GM12878 (cell line): ENCODE measurements around the gene BAZ2B. TPM values are rescaled to one million over a fixed set of nuclear protein-coding genes. Genes with fewer than 3 reads are reported as not detected.

Experiments
- ATAC-seq: fragments of 200-7000 bp; cut with Tn5 transposase; 3 replicates; pipeline ENCODE4 v1.9.1; 2020; ENCODE audit warnings: mild to moderate bottlenecking, moderate library complexity
- BruUV-seq: library from RNA; stranded (reverse); fragments of 400-500 nt; replicated peaks from 2 replicates; lab custom pipeline; 2021; lab: Mats Ljungman, UMichigan
- CTCF ChIA-PET: fragments of 300-600 bp; sonication (Branson Sonifier 250); formaldehyde crosslinking; extraction: SDS; loops from one replicate; lab custom pipeline; 2021; ENCODE audit warnings: inconsistent platforms; lab: Yijun Ruan, JAX
- POLR2A ChIA-PET: fragments of 350-600 bp; formaldehyde crosslinking; extraction: SDS; loops from one replicate; lab custom pipeline; 2021; ENCODE audit warnings: inconsistent platforms; lab: Charles Lee
- RAD21 ChIA-PET: fragments of 300-600 bp; sonication (Branson Sonifier 250); formaldehyde crosslinking; loops from one replicate; lab custom pipeline; 2023; ENCODE audit warnings: antibody characterized with exemption; ENCODE audit not compliant: unreplicated experiment; lab: Charles Lee
- SMC1A ChIA-PET: fragments of 300-600 bp; sonication (Branson Sonifier 250); formaldehyde crosslinking; loops from one replicate; lab custom pipeline; 2023; ENCODE audit not compliant: unreplicated experiment, uncharacterized antibody; lab: Charles Lee
- DNase-seq: peaks from one replicate; pipeline ENCODE4 v3.0.0-alpha.2; 2011; ENCODE audit warnings: low read depth, low spot score
- FAIRE-seq: peaks from 3 replicates; lab custom pipeline; 2011; peaks lifted over from hg19 to GRCh38; lab: Jason Lieb, UNC
- H2AFZ ChIP-seq: 2 replicates; pipeline ENCODE4 v1.6.0; 2011; ENCODE audit warnings: low read depth, low read length, control low read depth; ENCODE audit not compliant: control insufficient read depth
- H3K27ac ChIP-seq: 2 replicates; pipeline ENCODE4 v1.5.1; 2011; ENCODE audit warnings: control low read depth; ENCODE audit not compliant: control insufficient read depth, insufficient read depth
- H3K27me3 ChIP-seq, 2 experiments: replicated peaks in 1 of 2; 2 replicates each; pipeline versions ENCODE4 v1.6.0 to v1.6.1; 2011; ENCODE audit warnings: low read length in 1 of 2; ENCODE audit not compliant: control insufficient read depth in 2 of 2, insufficient read depth in 2 of 2
- H3K36me3 ChIP-seq, 2 experiments: 2 replicates each; pipeline ENCODE4 v1.5.1; 2011; ENCODE audit warnings: low read length in 1 of 2; ENCODE audit not compliant: control insufficient read depth in 2 of 2, insufficient read depth in 2 of 2
- H3K4me1 ChIP-seq: 2 replicates; pipeline ENCODE4 v1.6.1; 2011; ENCODE audit warnings: mild to moderate bottlenecking, low read length, moderate library complexity, mixed read lengths; ENCODE audit not compliant: control insufficient read depth, insufficient read depth
- H3K4me2 ChIP-seq: 2 replicates; pipeline ENCODE4 v1.6.0; 2011; ENCODE audit warnings: control low read depth; ENCODE audit not compliant: control insufficient read depth, insufficient read depth
- H3K4me3 ChIP-seq: fragments of 200-600 bp; sonication (generic); 2 replicates; pipeline ENCODE4 v1.5.1; 2016
- H3K79me2 ChIP-seq: 2 replicates; pipeline ENCODE4 v1.6.0; 2011; ENCODE audit warnings: low read length; ENCODE audit not compliant: control insufficient read depth, insufficient read depth
- H3K9ac ChIP-seq: 2 replicates; pipeline ENCODE4 v1.8.0; 2011; ENCODE audit warnings: low read length, control low read depth, mixed read lengths; ENCODE audit not compliant: control insufficient read depth, insufficient read depth
- H3K9me3 ChIP-seq: replicated peaks from 3 replicates; pipeline ENCODE4 v1.5.1; 2011; ENCODE audit warnings: mild to moderate bottlenecking, low read length; ENCODE audit not compliant: control insufficient read depth, insufficient read depth
- H4K20me1 ChIP-seq: 2 replicates; pipeline ENCODE4 v1.6.0; 2011; ENCODE audit not compliant: control insufficient read depth, insufficient read depth
- HDAC2 ChIP-seq: fragments of 200-600 bp; sonication (generic); IDR thresholded peaks from 2 replicates; pipeline ENCODE4 v1.6.1; 2017
- PAX5 ChIP-seq: IDR thresholded peaks from 2 replicates; pipeline ENCODE4 v1.6.1; 2011; ENCODE audit warnings: low read depth, low read length, borderline replicate concordance
- SUPT20H ChIP-seq: IDR thresholded peaks from 2 replicates; pipeline ENCODE4 v1.6.1; 2011; ENCODE audit warnings: low read depth, mild to moderate bottlenecking, low read length, moderate library complexity, borderline replicate concordance; ENCODE audit not compliant: control insufficient read depth
- SUZ12 ChIP-seq: fragments of 200-600 bp; sonication (generic); IDR thresholded peaks from one replicate; pipeline ENCODE4 v1.6.1; 2018; ENCODE audit warnings: antibody characterized with exemption, mild to moderate bottlenecking; ENCODE audit not compliant: unreplicated experiment
- TCF7 ChIP-seq: IDR thresholded peaks from 2 replicates; pipeline ENCODE4 v1.6.1; 2014; ENCODE audit warnings: antibody characterized with exemption, borderline replicate concordance
- YBX1 ChIP-seq: fragments of 450-650 bp; IDR thresholded peaks from 2 replicates; pipeline ENCODE4 v1.6.1; 2016; ENCODE audit warnings: antibody characterized with exemption
- ZSCAN29 ChIP-seq: fragments of 450-650 bp; IDR thresholded peaks from 2 replicates; pipeline ENCODE4 v1.6.1; 2017; ENCODE audit warnings: mild to moderate bottlenecking, moderate library complexity
- WGBS: methylation state at CpG from one replicate; pipeline ENCODE4 v1.1.6; 2016; ENCODE audit warnings: low lambda C conversion rate; ENCODE audit not compliant: insufficient replicate concordance, insufficient coverage; ENCODE audit errors: missing lambda C conversion rate; 5-methylcytosine and 5-hydroxymethylcytosine counted together
- in situ Hi-C: fragments of 300-500 bp; cut with MboI; formaldehyde crosslinking; loops from 9 replicates; pipeline ENCODE4 v1.14.3; 2018; ENCODE audit warnings: mixed read lengths
- intact Hi-C: fragments of 100-400 bp; cut with micrococcal nuclease; formaldehyde crosslinking; loops from one replicate; pipeline ENCODE4 v1.14.2; 2022; ENCODE audit not compliant: unreplicated experiment
- polyA plus RNA-seq, 11 experiments: library from polyadenylated mRNA; depleted of rRNA in 4 of 11; unstranded in 6 of 11; stranded (reverse) in 5 of 11; fragments of >200 nt; fragmentation: Nextera tagmentation in 4 of 11; fragmentation: Illumina TruSeq in 1 of 11; extraction: Ambion mirVana in 4 of 11; extraction: Trizol in 1 of 11; gene quantifications; 1 replicate in 1 of 11; 2 replicates in 10 of 11; pipeline versions ENCODE4 v1.2.1 to v1.2.3, GENCODE V29; 2011 to 2016; ENCODE audit warnings: inconsistent platforms in 2 of 11, missing spikeins in 2 of 11, low read depth in 1 of 11
- total RNA-seq, 4 experiments: library from RNA; depleted of rRNA in 3 of 4; stranded (reverse); fragments of >200 nt in 3 of 4; fragmentation: Illumina TruSeq in 1 of 4; extraction: Trizol in 1 of 4; gene quantifications; 2 replicates each; pipeline versions ENCODE4 v1.2.1 to v1.2.3, GENCODE V29; 2013 to 2021
- TF ChIP-seq, protein P1 (sequence below): fragments of 450-650 bp; IDR thresholded peaks from 2 replicates; pipeline ENCODE4 v1.6.1; 2018; ENCODE audit warnings: borderline replicate concordance, mild to moderate bottlenecking; ENCODE audit not compliant: partially characterized antibody
- TF ChIP-seq, protein P2 (sequence below): IDR thresholded peaks from 2 replicates; pipeline ENCODE4 v1.6.1; 2011; ENCODE audit warnings: borderline replicate concordance, low read depth, mild to moderate bottlenecking, moderate library complexity, mixed read lengths, low read length; ENCODE audit not compliant: insufficient read depth; ENCODE audit errors: extremely low read length
- TF ChIP-seq, protein P3 (sequence below): fragments of 450-650 bp; IDR thresholded peaks from 2 replicates; pipeline ENCODE4 v1.6.1; 2018; ENCODE audit warnings: mild to moderate bottlenecking, low read depth, moderate library complexity; ENCODE audit not compliant: partially characterized antibody

The BAZ2B gene
- total and polyA plus RNA-seq, 10 of the 15 experiments (the other 5 are each of a cell fraction or from before 2014, with no cell fraction given) = 8.8 to 49.7 (median 24.7) TPM

DNA sequence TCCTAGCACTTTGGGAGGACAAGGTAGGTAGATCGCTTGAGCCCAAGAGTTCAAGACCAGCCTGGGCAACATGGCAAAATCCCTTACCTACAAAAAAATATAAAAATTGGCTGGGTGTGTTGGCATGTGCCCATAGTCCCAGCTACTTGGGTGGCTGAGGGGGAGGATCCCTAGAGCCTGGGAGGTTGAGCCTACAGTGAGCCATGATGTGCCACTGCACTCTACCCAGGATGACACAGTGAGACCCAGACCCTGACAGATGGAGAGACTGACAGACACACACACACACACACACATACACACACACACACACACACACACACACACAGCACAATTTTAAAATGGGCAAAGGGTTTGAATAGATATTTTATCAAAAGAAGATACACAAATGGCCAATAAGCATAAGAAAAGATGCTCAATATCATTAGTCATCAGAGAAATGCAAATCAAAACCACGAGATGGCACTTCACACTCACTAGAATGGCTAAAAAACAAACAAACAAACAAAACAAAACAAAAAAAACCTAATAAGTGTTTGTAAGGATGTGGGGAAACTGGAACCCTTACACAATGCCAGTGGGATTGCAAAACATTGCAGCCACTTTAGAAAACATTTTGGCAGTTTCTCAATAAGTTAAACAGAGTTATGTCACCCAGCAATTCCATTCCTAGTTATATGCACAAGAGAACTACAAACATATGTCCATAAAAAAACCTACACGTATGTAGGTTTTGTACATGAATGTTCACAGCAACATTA, 42.3 kb downstream of the BAZ2B start:
- SMC1A ChIA-PET = no interaction called here
- CTCF ChIA-PET = no interaction called here
- BruUV-seq = no TSS peak
- Histone ChIP-seq H3K27me3 (no peaks in the 10 kb centered on the region), H3K9me3 (peaks cover 3% of the 10 kb centered on the region; the same call in 1 of the 3 replicates), H3K27ac (no peak overlapping the region), H4K20me1 (no peaks in the 10 kb centered on the region), H3K4me3 (no peak overlapping the region), H2AFZ (no peak overlapping the region), H3K4me1 (no peaks in the 10 kb centered on the region), H3K4me2 (no peak overlapping the region), H3K36me3 (no peaks in the 10 kb centered on the region), H3K9ac (no peak overlapping the region), H3K79me2 (no peaks in the 10 kb centered on the region)
- intact Hi-C loops = no loop called here
- TF ChIP-seq, protein P1, sequence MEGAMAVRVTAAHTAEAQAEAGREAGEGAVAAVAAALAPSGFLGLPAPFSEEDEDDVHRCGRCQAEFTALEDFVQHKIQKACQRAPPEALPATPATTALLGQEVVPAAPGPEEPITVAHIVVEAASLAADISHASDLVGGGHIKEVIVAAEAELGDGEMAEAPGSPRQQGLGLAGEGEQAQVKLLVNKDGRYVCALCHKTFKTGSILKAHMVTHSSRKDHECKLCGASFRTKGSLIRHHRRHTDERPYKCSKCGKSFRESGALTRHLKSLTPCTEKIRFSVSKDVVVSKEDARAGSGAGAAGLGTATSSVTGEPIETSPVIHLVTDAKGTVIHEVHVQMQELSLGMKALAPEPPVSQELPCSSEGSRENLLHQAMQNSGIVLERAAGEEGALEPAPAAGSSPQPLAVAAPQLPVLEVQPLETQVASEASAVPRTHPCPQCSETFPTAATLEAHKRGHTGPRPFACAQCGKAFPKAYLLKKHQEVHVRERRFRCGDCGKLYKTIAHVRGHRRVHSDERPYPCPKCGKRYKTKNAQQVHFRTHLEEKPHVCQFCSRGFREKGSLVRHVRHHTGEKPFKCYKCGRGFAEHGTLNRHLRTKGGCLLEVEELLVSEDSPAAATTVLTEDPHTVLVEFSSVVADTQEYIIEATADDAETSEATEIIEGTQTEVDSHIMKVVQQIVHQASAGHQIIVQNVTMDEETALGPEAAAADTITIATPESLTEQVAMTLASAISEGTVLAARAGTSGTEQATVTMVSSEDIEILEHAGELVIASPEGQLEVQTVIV = no peak
- no peak for TF ChIP-seq YBX1
- no peak for TF ChIP-seq SUZ12
- TF ChIP-seq, protein P2, sequence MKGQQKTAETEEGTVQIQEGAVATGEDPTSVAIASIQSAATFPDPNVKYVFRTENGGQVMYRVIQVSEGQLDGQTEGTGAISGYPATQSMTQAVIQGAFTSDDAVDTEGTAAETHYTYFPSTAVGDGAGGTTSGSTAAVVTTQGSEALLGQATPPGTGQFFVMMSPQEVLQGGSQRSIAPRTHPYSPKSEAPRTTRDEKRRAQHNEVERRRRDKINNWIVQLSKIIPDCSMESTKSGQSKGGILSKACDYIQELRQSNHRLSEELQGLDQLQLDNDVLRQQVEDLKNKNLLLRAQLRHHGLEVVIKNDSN = no peak
- TF ChIP-seq HDAC2 = no peak
- TF ChIP-seq TCF7 = no peak
- no peak for TF ChIP-seq ZSCAN29
- TF ChIP-seq, protein P3, sequence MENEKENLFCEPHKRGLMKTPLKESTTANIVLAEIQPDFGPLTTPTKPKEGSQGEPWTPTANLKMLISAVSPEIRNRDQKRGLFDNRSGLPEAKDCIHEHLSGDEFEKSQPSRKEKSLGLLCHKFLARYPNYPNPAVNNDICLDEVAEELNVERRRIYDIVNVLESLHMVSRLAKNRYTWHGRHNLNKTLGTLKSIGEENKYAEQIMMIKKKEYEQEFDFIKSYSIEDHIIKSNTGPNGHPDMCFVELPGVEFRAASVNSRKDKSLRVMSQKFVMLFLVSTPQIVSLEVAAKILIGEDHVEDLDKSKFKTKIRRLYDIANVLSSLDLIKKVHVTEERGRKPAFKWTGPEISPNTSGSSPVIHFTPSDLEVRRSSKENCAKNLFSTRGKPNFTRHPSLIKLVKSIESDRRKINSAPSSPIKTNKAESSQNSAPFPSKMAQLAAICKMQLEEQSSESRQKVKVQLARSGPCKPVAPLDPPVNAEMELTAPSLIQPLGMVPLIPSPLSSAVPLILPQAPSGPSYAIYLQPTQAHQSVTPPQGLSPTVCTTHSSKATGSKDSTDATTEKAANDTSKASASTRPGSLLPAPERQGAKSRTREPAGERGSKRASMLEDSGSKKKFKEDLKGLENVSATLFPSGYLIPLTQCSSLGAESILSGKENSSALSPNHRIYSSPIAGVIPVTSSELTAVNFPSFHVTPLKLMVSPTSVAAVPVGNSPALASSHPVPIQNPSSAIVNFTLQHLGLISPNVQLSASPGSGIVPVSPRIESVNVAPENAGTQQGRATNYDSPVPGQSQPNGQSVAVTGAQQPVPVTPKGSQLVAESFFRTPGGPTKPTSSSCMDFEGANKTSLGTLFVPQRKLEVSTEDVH = no peak
- no peak for TF ChIP-seq SUPT20H
- no peak for TF ChIP-seq PAX5
- POLR2A ChIA-PET = no interaction called here
- RAD21 ChIA-PET = no interaction called here
- no peak for DNase-seq
- in situ Hi-C loops = no loop called here
- no peak for FAIRE-seq
- no peak for ATAC-seq
- WGBS = 49% methylated on average over 3 of the region's 3 CpGs
